Measurements from ENCODE around the gene TUBB2B. TPM values are rescaled to one million over a fixed set of nuclear protein-coding genes. Genes with fewer than 3 reads are reported as not detected.
"Not testable (repeated sequence)": the region's sequence is repeated elsewhere in the genome, so short reads cannot be mapped to it uniquely, and the experiment has no call there.

TUBB2B gene
- total RNA-seq, 1 experiment from 2014 or later = 104 TPM

- peak; percentile 99 for DNase-seq (ENCODE audit: low read depth)
These were observed 18.1 kb downstream of the TUBB2B start for GRCh38 chr6:3209114-3210023.

DNA sequence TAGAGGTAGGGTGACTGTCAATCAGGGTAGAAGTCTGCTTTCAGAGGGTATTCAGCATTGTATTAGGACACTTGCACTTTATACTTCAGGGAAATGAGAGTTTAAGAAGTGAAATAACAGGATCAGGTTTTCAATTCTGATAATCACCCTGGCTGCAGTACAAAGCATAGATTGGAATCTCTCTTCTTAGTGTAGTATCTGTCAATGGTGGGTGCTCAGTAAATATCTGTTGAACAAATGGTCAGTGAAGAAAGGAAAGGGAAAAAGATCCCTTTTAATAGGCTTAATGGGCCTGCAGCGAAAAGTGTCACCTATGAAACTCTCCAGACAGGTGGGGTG is 18.7 kb downstream of the TUBB2B start:
- DNase-seq (ENCODE audit: low read depth) = no peak

GRCh38 chr6:3208098-3208774 is 19.2 kb downstream of the TUBB2B start:
- DNase-seq (ENCODE audit: low read depth) = peak; percentile 94

DNA sequence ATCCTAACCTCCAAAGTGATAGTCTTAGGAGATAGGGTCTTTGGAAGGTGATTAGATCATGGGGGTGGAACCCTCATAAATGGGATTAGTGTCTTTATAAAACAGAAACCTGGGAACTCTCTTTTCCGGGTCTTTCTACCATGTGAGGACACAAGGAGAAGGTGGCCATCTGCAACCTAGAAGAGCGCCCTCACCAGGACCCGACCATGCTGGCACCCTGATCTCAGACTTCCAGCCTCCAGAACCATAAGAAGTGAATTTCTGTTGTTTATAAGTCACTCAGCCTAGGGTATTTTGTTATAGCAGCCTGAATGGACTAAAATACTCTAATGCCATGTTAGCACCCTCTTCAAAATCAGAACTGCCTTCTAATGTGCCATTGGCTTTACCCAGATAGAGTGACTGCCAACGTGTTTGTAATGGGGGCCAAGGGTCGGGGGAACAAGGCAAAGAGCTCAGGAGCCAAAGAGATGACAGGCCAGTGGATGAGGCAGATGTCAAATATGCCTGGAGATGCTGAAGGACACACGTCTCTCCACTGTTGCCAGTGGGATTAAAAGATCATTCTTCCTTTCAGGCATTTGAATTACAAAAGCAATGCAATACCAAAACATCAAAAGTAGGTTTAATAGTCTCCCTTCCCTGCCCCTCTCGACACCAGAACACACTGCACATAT is 21.0 kb downstream of the TUBB2B start:
- DNase-seq (ENCODE audit: low read depth) = no peak

- DNase-seq (ENCODE audit: low read depth) = peak; percentile 89
These were observed 21.5 kb downstream of the TUBB2B start for GRCh38 chr6:3205913-3206312.

DNA sequence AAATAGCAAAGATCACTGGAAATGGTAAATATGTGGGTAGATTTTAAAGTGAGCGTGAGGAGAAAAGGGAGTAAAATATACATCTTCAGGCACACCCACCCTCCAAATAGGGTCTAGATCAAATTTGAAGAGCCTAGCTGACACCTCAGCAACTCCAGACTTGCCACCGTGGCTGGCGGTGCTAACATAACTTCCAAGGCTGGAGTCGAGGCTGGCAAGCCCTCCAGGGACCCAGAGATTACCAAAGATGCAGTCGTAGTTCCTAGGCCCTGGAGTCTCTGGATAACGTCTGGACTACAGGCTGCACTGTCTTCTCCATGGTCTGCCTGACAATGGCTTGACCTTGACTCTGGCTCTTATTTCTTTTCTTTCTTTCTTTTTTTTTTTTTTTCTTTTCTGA is 22.5 kb downstream of the TUBB2B start:
- DNase-seq (ENCODE audit: low read depth) = no peak

GRCh38 chr6:3202999-3203696 is 24.3 kb downstream of the TUBB2B start:
- DNase-seq (ENCODE audit: low read depth) = peak; percentile 47

DNA sequence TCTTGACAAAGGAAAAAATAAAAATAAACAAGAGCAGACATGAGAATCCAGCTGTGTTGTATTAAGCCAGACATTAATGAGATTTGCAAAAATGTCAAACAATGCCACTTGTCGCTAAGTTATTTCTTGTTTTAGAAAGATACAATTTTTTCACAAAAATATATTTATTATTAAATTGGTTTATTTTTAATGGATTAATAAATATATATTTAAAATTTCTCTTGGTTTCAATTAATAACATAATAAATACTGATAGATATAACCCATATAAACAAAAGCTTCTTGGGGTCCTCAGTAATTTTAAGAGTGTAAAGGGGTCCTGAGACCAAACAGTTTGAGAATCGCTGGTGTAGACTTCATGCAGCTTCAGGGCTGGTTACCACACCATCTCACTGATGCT is 26.1 kb downstream of the TUBB2B start:
- no peak for DNase-seq (ENCODE audit: low read depth)

GRCh38 chr6:3200682-3201081 is 26.8 kb downstream of the TUBB2B start:
- DNase-seq (ENCODE audit: low read depth) = no peak

GRCh38 chr6:3199382-3199781 is 28.1 kb downstream of the TUBB2B start:
- DNase-seq (ENCODE audit: low read depth) = no peak

GRCh38 chr6:3197734-3198133 is 29.7 kb downstream of the TUBB2B start:
- not testable (repeated sequence) for DNase-seq (ENCODE audit: low read depth)

GRCh38 chr6:3196770-3197169 is 30.7 kb downstream of the TUBB2B start:
- no peak for DNase-seq (ENCODE audit: low read depth)

- DNase-seq (ENCODE audit: low read depth) = peak; percentile 37
These were observed 31.6 kb downstream of the TUBB2B start for GRCh38 chr6:3195695-3196497.

DNA sequence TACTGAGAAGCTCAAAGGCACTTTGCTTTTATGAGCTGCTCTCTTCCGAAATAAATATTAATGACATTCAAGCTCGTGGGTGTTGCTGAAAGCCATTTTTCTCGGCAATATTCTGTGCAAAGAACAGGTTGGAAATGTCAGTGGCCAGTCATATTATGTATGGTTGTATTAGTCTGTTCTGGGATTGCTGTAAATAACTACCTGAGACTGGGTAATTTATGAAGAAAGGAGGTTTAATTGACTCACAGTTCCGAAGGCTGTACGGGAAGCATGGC is 32.1 kb downstream of the TUBB2B start:
- no peak for DNase-seq (ENCODE audit: low read depth)

GRCh38 chr6:3194535-3195419 is 32.7 kb downstream of the TUBB2B start:
- peak; percentile 59 for DNase-seq (ENCODE audit: low read depth)

DNA sequence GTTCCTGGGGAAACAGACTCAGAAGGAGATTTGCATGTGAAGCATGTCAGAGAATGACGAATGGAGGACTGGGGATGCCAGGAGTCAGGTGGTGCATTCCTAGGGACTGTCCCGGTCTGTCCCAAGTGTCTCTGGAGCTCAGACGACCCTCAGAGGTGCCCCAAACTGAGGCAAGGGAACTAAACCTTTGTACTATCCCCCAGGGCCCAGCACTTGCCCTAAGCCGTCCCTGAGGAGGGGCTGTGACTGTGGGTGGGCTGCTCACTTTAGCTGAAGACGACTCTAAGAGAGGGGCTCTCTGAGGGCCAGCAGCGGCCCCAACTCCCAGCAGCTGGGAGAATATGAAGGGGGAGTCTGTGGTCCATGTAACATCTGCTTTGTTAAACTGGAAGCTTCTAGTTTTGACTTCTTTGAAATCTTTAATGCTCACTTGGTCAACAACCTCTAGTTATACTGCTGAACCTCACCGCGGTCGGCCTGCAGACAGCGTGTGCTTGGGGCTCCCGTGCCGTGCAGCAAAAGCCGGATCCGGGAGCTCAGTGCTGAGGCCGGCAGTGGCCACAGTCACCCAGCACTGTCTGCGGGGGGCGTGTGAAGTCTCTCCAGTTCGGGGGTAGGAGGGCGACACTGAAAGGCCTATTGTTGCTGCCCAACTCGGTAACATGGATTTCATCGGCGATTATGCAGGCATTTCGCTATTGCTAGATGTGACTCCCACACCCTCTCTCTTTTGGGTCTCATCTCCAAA is 34.2 kb downstream of the TUBB2B start:
- DNase-seq (ENCODE audit: low read depth) = no peak

- DNase-seq (ENCODE audit: low read depth) = no peak
These were observed 36.7 kb downstream of the TUBB2B start for GRCh38 chr6:3190779-3191178.

DNA sequence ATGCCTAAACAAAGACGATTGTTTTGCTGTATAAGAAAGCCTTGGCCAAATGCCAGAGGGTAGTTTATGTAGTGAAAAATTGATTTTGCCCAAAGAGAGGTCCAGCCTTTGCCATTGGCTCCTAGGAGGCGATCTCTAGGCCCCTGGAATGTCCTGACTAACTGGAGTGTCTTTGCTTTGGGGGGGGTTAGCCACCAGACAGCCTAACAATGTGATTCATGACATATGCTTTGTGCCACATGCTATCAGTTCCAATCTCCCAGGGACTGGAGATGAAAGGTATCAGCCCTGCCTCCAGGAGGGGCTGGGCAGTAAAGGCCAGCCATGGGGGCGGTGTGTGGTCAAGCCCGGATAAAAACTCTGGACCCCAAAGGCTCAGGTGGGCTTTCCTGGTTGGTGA is 37.4 kb downstream of the TUBB2B start:
- DNase-seq (ENCODE audit: low read depth) = no peak

- not testable (repeated sequence) for DNase-seq (ENCODE audit: low read depth)
These were observed 38.3 kb downstream of the TUBB2B start for GRCh38 chr6:3189192-3189591.

DNA sequence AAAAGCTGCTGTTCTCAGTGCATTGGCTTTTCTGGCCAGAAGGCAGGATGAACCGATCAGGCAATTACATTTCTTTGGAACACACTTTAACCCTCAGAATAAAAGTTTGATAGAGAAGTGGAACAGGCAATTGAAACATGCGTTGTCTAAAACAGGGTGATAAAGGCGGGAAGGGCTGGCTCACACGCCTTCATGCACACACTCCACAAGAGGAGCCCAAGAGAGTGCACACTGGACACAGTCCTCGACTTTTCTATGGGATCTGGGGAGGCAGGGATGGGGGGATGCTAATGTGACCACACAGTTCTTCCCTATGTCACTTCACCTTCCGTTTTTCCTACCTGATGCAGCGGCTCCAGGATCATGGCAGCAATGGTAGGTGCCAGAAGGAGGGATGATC is 39.2 kb downstream of the TUBB2B start:
- DNase-seq (ENCODE audit: low read depth) = no peak
